WERI-Rb-1 (cell line): ENCODE results near the gene PDE7B.

ENCODE experiments used
- DNase-seq: peaks from one replicate; pipeline ENCODE4 v3.0.0-alpha.2; 2020
- H3K27ac ChIP-seq: fragments of 250-450 bp; sonication (Bioruptor Pico); 2 replicates; pipeline ENCODE4 v1.5.1; 2020; ENCODE audit warnings: mild to moderate bottlenecking, moderate library complexity
- H3K27me3 ChIP-seq: fragments of 250-450 bp; sonication (Bioruptor Pico); 2 replicates; pipeline ENCODE4 v1.5.1; 2021; ENCODE audit warnings: mild to moderate bottlenecking, low read depth, moderate library complexity; ENCODE audit not compliant: insufficient read depth, severe bottlenecking
- H3K36me3 ChIP-seq: fragments of 250-450 bp; sonication (Bioruptor Pico); 2 replicates; pipeline ENCODE4 v1.5.1; 2020; ENCODE audit warnings: mild to moderate bottlenecking, moderate library complexity
- H3K4me3 ChIP-seq: 2 replicates; pipeline ENCODE4 v1.5.1; 2011; ENCODE audit warnings: low read depth, mild to moderate bottlenecking, control low read depth, low read length
- H3K9me3 ChIP-seq: fragments of 250-450 bp; sonication (Bioruptor Pico); 2 replicates; pipeline ENCODE4 v1.5.1; 2021; ENCODE audit warnings: mild to moderate bottlenecking, moderate library complexity; ENCODE audit not compliant: severe bottlenecking
- CTCF ChIP-seq: IDR thresholded peaks from 2 replicates; pipeline ENCODE4 v1.5.1; 2011; ENCODE audit warnings: low read depth, mild to moderate bottlenecking, control low read depth, inconsistent platforms, low read length

PDE7B gene

GRCh38 chr6:135920689-135921088, 69.2 kb downstream of the PDE7B start:
- Histone ChIP-seq H3K27me3 (no peaks in the 10 kb centered on the region), H3K9me3 (no peaks in the 10 kb centered on the region), H3K27ac (no peak overlapping the region), H3K36me3 (no peaks in the 10 kb centered on the region), H3K4me3 (no peak overlapping the region)
- no peak for TF ChIP-seq CTCF
- DNase-seq = no peak

- Histone ChIP-seq H3K4me3 (no peak overlapping the region), H3K36me3 (no peaks in the 10 kb centered on the region), H3K27ac (no peak overlapping the region), H3K27me3 (no peaks in the 10 kb centered on the region), H3K9me3 (no peaks in the 10 kb centered on the region)
- no peak for DNase-seq
- TF ChIP-seq CTCF = no peak
Measured at GRCh38 chr6:135921188-135921587, 69.7 kb downstream of the PDE7B start.

GRCh38 chr6:135922174-135922573, 70.7 kb downstream of the PDE7B start:
- Histone ChIP-seq H3K36me3 (no peaks in the 10 kb centered on the region), H3K4me3 (no peak overlapping the region), H3K27ac (no peak overlapping the region), H3K27me3 (no peaks in the 10 kb centered on the region), H3K9me3 (no peaks in the 10 kb centered on the region)
- TF ChIP-seq CTCF = no peak
- no peak for DNase-seq

GRCh38 chr6:135922746-135923145, 71.2 kb downstream of the PDE7B start:
- Histone ChIP-seq H3K27me3 (no peaks in the 10 kb centered on the region), H3K27ac (no peak overlapping the region), H3K4me3 (no peak overlapping the region), H3K36me3 (no peaks in the 10 kb centered on the region), H3K9me3 (no peaks in the 10 kb centered on the region)
- no peak for TF ChIP-seq CTCF
- DNase-seq = no peak

GRCh38 chr6:135932651-135933050, 81.2 kb downstream of the PDE7B start:
- Histone ChIP-seq H3K4me3 (no peak overlapping the region), H3K27me3 (no peaks in the 10 kb centered on the region), H3K36me3 (no peaks in the 10 kb centered on the region), H3K27ac (no peak overlapping the region), H3K9me3 (peaks cover 2% of the 10 kb centered on the region)
- TF ChIP-seq CTCF = no peak
- no peak for DNase-seq

- no peaks in the 10 kb centered on the region for H3K36me3 ChIP-seq
- H3K4me3 ChIP-seq = no peak overlapping the region
- TF ChIP-seq CTCF = no peak
- no peaks in the 10 kb centered on the region for H3K27me3 ChIP-seq
- H3K9me3 ChIP-seq = no peaks in the 10 kb centered on the region
- no peak for DNase-seq
- H3K27ac ChIP-seq = no peak overlapping the region
Measured at GRCh38 chr6:135935941-135936601, 84.6 kb downstream of the PDE7B start.
